Stomach smooth muscle (tissue), 2 donors: ENCODE data around the gene KRT84.

Source experiments
- H3K27ac ChIP-seq: one replicate; pipeline ENCODE4 v1.7.0; 2013; ENCODE audit warnings: mild to moderate bottlenecking, low read length, inconsistent platforms
- H3K27me3 ChIP-seq, 2 donors: one replicate each; pipeline ENCODE4 v1.7.0; 2013; ENCODE audit warnings: low read length in 2 of 2; ENCODE audit not compliant: insufficient read depth in 2 of 2, control insufficient read depth in 1 of 2
- H3K36me3 ChIP-seq, 2 donors: one replicate each; pipeline ENCODE4 v1.7.0; 2013; ENCODE audit warnings: low read length in 2 of 2; ENCODE audit not compliant: control insufficient read depth in 2 of 2, insufficient read depth in 2 of 2
- H3K4me1 ChIP-seq: one replicate; pipeline ENCODE4 v1.7.0; 2013; ENCODE audit warnings: low read length; ENCODE audit not compliant: control insufficient read depth, insufficient read depth
- H3K4me3 ChIP-seq, 2 donors: one replicate each; pipeline ENCODE4 v1.7.0; 2013; ENCODE audit warnings: low read length in 2 of 2
- H3K9ac ChIP-seq, 2 donors: one replicate each; pipeline ENCODE4 v1.7.0; 2013; ENCODE audit warnings: low read length in 2 of 2, mild to moderate bottlenecking in 1 of 2
- H3K9me3 ChIP-seq, 2 donors: one replicate each; pipeline ENCODE4 v1.7.0; 2013; ENCODE audit warnings: low read length in 2 of 2; ENCODE audit not compliant: control insufficient read depth in 2 of 2
- donor health status: healthy.
- donor health status: Pancreatic carcinoma.

The KRT84 gene

DNA sequence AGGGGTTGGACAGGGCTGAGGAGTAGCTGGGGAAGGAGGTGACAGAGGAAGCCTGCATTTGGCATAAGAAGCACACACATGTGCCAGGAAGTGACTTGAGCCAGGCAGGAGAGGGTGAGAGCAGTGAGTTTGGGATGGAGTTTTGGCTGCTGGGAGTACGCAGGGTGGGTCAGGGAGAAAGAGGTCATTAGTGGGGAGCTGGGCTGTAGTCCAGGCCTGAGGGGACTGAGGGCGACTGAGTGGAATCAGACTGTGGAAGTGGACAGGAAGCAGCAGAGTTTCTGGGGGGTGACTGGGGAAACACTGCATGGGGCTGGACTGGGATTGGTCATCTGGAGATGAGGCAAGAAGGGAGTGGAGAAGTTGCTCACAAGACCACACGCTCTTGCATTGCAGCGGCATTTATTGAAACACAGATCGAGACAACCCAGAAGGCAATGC, 25.8 kb downstream of the KRT84 start:
- no peaks in the 10 kb centered on the region for H3K36me3 ChIP-seq
- H3K9ac ChIP-seq = no peak overlapping the region
- H3K27ac ChIP-seq = no peak overlapping the region
- H3K4me3 ChIP-seq = no peak overlapping the region
- H3K9me3 ChIP-seq = no peaks in the 10 kb centered on the region
- no peaks in the 10 kb centered on the region for H3K4me1 ChIP-seq
- peaks cover 0 to 6% of the 10 kb centered on the region in 2 donors for H3K27me3 ChIP-seq

DNA sequence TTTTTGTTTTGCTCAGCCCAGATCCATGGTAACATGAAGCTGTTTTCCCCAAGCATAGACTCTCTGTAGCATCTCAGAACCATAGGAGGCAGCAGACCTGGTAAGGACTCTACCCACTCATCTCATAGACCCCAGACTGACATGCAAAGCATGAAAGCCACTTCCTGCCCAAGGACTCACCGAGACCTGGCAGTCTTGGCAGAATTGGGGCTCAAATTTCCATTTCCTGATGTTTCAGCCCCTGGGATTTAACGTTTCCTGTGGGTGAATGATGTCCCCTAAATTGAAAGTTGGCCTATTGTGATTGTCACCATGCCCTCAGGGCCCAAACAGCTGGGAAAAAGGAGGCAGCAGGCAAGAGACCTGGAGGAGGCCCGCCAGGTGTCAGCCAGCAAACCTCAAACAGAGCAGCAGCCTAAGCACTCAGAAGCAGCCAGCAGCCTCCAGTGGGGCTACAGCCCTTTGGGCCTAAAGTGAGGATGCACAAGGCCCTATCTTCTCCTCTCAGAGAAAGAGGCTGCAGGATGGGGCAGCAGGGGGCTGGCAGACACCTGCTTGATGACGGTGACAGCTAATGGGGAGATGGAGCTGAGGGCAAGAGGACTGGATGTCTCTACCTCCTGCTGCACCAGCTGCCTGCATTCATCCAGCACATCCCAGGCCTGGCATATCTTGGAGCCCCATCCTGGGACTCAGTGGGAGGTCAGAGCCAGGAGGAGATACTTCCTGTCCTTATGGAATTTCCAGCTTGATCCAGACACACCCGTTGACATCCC, 26.7 kb downstream of the KRT84 start:
- Histone ChIP-seq H3K9me3 (no peaks in the 10 kb centered on the region), H3K27me3 (peaks cover 0 to 6% of the 10 kb centered on the region in 2 donors), H3K36me3 (no peaks in the 10 kb centered on the region), H3K4me3 (no peak overlapping the region), H3K9ac (no peak overlapping the region), H3K27ac (no peak overlapping the region), H3K4me1 (no peaks in the 10 kb centered on the region)

GRCh38 chr12:52356762-52357580, 28.5 kb downstream of the KRT84 start:
- Histone ChIP-seq H3K4me1 (no peaks in the 10 kb centered on the region), H3K27ac (no peak overlapping the region), H3K4me3 (no peak overlapping the region), H3K9ac (no peak overlapping the region), H3K9me3 (no peaks in the 10 kb centered on the region), H3K27me3 (peaks cover 0 to 4% of the 10 kb centered on the region in 2 donors), H3K36me3 (no peaks in the 10 kb centered on the region)

- H3K4me3 ChIP-seq = no peak overlapping the region
- H3K9me3 ChIP-seq = no peaks in the 10 kb centered on the region
- no peak overlapping the region for H3K27ac ChIP-seq
- no peaks in the 10 kb centered on the region for H3K36me3 ChIP-seq
- H3K4me1 ChIP-seq = no peaks in the 10 kb centered on the region
- H3K9ac ChIP-seq = no peak overlapping the region
- H3K27me3 ChIP-seq = peaks cover 0 to 4% of the 10 kb centered on the region in 2 donors
Observed at GRCh38 chr12:52356031-52356761, 29.3 kb downstream of the KRT84 start.

GRCh38 chr12:52355176-52355575, 30.3 kb downstream of the KRT84 start:
- H3K36me3 ChIP-seq = no peaks in the 10 kb centered on the region
- H3K27ac ChIP-seq = no peak overlapping the region

DNA sequence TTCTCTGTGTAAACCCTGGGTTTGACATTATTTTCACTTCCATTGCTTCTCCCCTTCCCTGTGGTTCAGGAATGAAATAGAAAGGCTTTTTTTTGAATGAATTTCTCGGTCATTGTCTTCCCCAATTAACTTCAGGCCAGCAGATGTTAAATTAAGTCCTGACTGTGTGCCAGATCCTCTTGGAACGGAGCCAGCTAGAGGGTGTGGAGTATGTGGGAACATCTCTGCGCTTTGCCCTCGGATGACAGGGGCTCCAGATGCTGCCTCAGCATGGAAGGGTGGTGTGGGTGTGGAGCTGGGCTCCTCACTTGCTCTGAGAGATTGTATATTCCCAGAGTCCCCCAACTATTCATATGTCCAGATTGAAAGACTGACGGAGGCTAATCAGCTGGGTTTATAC, 31.3 kb downstream of the KRT84 start:
- H3K9ac ChIP-seq = no peak overlapping the region
- no peaks in the 10 kb centered on the region for H3K36me3 ChIP-seq
- H3K4me1 ChIP-seq = no peaks in the 10 kb centered on the region
- no peak overlapping the region for H3K27ac ChIP-seq
- H3K27me3 ChIP-seq = peaks cover 0 to 6% of the 10 kb centered on the region in 2 donors
- no peak overlapping the region for H3K4me3 ChIP-seq
- H3K9me3 ChIP-seq = no peaks in the 10 kb centered on the region

More at GRCh38 chr12:52355176-52355575, 30.3 kb downstream of the KRT84 start:
- Histone ChIP-seq H3K9me3 (no peaks in the 10 kb centered on the region), H3K4me3 (no peak overlapping the region), H3K27me3 (peaks cover 0 to 4% of the 10 kb centered on the region in 2 donors), H3K9ac (no peak overlapping the region), H3K4me1 (no peaks in the 10 kb centered on the region)

DNA sequence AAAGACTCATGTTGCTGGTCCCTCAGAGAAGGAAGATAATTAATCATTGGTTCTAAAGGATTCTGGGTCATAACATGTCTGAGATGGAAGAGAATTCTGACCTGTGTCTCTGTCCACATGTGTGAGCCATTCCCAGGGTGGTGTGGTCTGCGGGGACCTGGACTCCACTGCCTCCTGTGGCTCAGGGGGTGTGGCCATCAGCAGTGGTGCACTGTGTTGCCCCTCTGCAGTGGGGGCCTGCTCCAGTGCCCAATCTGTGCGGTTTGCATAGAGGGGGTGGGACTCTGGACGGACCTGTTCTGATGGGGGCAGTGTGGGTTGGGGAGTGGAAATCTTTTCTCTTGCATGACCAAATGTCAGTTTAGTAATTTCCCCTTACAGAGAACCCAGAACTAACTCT, 31.7 kb downstream of the KRT84 start:
- H3K27me3 ChIP-seq = peaks cover 0 to 5% of the 10 kb centered on the region in 2 donors
- H3K9ac ChIP-seq = no peak overlapping the region
- H3K27ac ChIP-seq = no peak overlapping the region
- no peaks in the 10 kb centered on the region for H3K4me1 ChIP-seq
- no peaks in the 10 kb centered on the region for H3K36me3 ChIP-seq
- no peak overlapping the region for H3K4me3 ChIP-seq
- no peaks in the 10 kb centered on the region for H3K9me3 ChIP-seq

GRCh38 chr12:52352951-52353350, 32.5 kb downstream of the KRT84 start:
- no peak overlapping the region for H3K9ac ChIP-seq
- H3K4me1 ChIP-seq = no peaks in the 10 kb centered on the region
- H3K4me3 ChIP-seq = no peak overlapping the region
- no peaks in the 10 kb centered on the region for H3K36me3 ChIP-seq
- H3K27me3 ChIP-seq = peaks cover 0 to 2% of the 10 kb centered on the region in 2 donors
- no peaks in the 10 kb centered on the region for H3K9me3 ChIP-seq
- no peak overlapping the region for H3K27ac ChIP-seq

DNA sequence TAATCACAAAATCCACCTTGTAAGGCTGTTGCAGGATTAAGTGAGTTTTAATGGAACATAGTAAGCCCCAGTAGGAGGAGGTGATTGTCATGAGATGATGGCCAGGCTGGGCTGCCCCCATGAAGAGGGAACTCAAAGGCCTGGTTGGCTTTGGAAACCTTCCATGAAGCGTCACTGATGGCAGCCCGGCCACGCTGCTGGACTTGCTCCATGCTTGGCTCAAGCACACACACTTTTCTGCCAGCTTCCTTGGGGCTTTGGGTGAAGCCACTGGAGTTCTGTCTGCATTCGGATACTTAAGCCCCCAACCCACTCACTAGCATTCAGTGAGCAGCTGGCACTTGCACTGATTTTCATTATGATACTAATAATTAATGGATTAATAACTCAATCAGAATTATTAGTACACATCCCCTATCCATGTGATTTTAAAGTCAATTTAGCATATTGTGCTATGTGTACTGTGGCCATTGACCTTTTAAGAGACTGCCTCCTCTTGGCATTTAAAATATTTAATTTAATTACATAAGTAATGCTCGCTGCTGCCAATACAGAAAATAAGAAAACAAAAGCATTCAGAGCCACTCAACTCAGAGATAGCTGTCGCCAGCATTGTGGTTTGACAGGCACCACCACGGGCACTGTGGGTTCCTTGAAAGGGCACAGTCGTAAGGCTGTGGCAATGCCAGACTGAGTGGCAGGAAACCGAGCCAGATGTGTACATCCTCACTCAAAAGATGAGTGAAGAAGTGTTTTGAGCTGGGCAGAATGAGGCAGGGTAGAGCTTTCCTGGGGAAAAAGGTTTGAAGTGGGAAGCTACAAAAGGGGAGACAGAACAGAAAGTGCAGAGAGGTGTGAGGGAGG, 34.0 kb downstream of the KRT84 start:
- Histone ChIP-seq H3K9me3 (no peaks in the 10 kb centered on the region), H3K27me3 (peaks cover 0 to 2% of the 10 kb centered on the region in 2 donors), H3K9ac (no peak overlapping the region), H3K4me3 (no peak overlapping the region), H3K36me3 (no peaks in the 10 kb centered on the region), H3K27ac (no peak overlapping the region), H3K4me1 (no peaks in the 10 kb centered on the region)

DNA sequence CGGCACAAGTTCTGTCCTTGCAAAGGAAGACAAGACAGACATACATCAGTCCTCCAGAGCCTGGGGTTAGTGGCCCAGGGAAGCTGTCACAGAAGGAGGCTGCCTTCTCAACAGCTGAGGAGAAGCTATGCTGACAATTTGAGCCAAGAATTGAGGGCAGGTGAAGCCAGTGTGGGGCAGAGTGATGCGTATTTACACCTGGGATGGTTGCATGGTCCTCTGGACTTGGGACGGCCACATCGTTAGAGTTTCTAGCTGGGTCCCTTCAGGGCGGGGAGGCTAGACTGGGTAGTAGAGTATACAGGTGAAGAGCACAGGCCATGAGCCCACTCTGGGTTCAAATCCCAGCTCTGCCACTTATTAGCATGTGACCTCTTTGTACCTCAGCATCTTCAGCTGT, 34.7 kb downstream of the KRT84 start:
- Histone ChIP-seq H3K4me1 (no peaks in the 10 kb centered on the region), H3K27ac (no peak overlapping the region), H3K27me3 (peaks cover 0 to 2% of the 10 kb centered on the region in 2 donors)

More for the DNA sequence above, 34.7 kb downstream of the KRT84 start:
- Histone ChIP-seq H3K9me3 (no peaks in the 10 kb centered on the region), H3K4me3 (no peak overlapping the region), H3K9ac (no peak overlapping the region), H3K36me3 (no peaks in the 10 kb centered on the region)
